GM23338 (cell line): ENCODE data around the gene UBE2G1. TPM values are rescaled to one million over a fixed set of nuclear protein-coding genes. Genes with fewer than 3 reads are reported as not detected.

ENCODE experiments used
- ATAC-seq: fragments of 200-7000 bp; cut with Tn5 transposase; 3 replicates; pipeline ENCODE4 v1.9.1; 2020
- DNase-seq: peaks from one replicate; pipeline ENCODE4 v3.0.0-alpha.2; 2015; ENCODE audit warnings: low spot score
- H2AFZ ChIP-seq: fragments of 200-600 bp; sonication (generic); 2 replicates; pipeline ENCODE4 v1.8.0; 2016; ENCODE audit warnings: antibody characterized with exemption, mild to moderate bottlenecking, moderate library complexity
- H3F3A ChIP-seq: fragments of 200-600 bp; sonication (generic); replicated peaks from 2 replicates; pipeline ENCODE4 v1.8.0; 2017; ENCODE audit warnings: antibody characterized with exemption, mixed run types, low read depth
- H3K27ac ChIP-seq: fragments of 200-600 bp; sonication (generic); 2 replicates; pipeline ENCODE4 v1.6.1; 2016; ENCODE audit warnings: low read depth
- H3K27me3 ChIP-seq: fragments of 200-600 bp; sonication (generic); 2 replicates; pipeline ENCODE4 v1.8.0; 2016; ENCODE audit warnings: mild to moderate bottlenecking, mixed run types, moderate library complexity; ENCODE audit not compliant: insufficient read depth
- H3K36me3 ChIP-seq: fragments of 200-600 bp; sonication (generic); 2 replicates; pipeline ENCODE4 v1.8.0; 2016; ENCODE audit warnings: mild to moderate bottlenecking; ENCODE audit not compliant: insufficient read depth
- H3K4me1 ChIP-seq: fragments of 200-600 bp; sonication (generic); 2 replicates; pipeline ENCODE4 v1.8.0; 2016; ENCODE audit warnings: mild to moderate bottlenecking, moderate library complexity; ENCODE audit not compliant: insufficient read depth
- H3K4me2 ChIP-seq: fragments of 200-600 bp; sonication (generic); 2 replicates; pipeline ENCODE4 v1.7.1; 2017; ENCODE audit warnings: mixed run types
- H3K4me3 ChIP-seq: fragments of 200-600 bp; sonication (generic); 2 replicates; pipeline ENCODE4 v1.6.1; 2016; ENCODE audit warnings: mixed run types
- H3K79me2 ChIP-seq: fragments of 200-600 bp; sonication (generic); replicated peaks from 2 replicates; pipeline ENCODE4 v1.8.0; 2017; ENCODE audit warnings: mild to moderate bottlenecking; ENCODE audit not compliant: insufficient read depth
- H3K9me2 ChIP-seq: fragments of 200-600 bp; sonication (generic); 2 replicates; pipeline ENCODE4 v1.8.0; 2017; ENCODE audit not compliant: insufficient read depth
- H4K20me1 ChIP-seq: fragments of 200-600 bp; sonication (generic); replicated peaks from 2 replicates; pipeline ENCODE4 v1.8.0; 2017; ENCODE audit warnings: mild to moderate bottlenecking; ENCODE audit not compliant: insufficient read depth
- H3K27ac Mint-ChIP-seq: 2 replicates; pipeline ENCODE4 v1.8.0; 2020; ENCODE audit warnings: inconsistent platforms, mild to moderate bottlenecking, moderate library complexity, mixed read lengths
- H3K27me3 Mint-ChIP-seq: 3 replicates; pipeline ENCODE4 v1.8.0; 2022; ENCODE audit warnings: low read depth, mild to moderate bottlenecking, moderate library complexity, mixed read lengths, inconsistent platforms; ENCODE audit not compliant: insufficient read depth, poor library complexity
- H3K36me3 Mint-ChIP-seq: 3 replicates; pipeline ENCODE4 v1.8.0; 2021; ENCODE audit warnings: low read depth, mild to moderate bottlenecking, inconsistent platforms, moderate library complexity, mixed read lengths
- H3K4me1 Mint-ChIP-seq: 3 replicates; pipeline ENCODE4 v1.8.0; 2020; ENCODE audit warnings: mild to moderate bottlenecking, inconsistent platforms, mixed read lengths
- H3K4me3 Mint-ChIP-seq: 3 replicates; pipeline ENCODE4 v1.8.0; 2021; ENCODE audit warnings: moderate library complexity, mild to moderate bottlenecking, inconsistent platforms, mixed read lengths
- H3K9me3 Mint-ChIP-seq: 3 replicates; pipeline ENCODE4 v1.8.0; 2020; ENCODE audit warnings: moderate library complexity, mild to moderate bottlenecking, inconsistent platforms, mixed read lengths
- CREB1 ChIP-seq: fragments of 250-450 bp; sonication (Bioruptor Pico); IDR thresholded peaks from 2 replicates; pipeline ENCODE4 v1.5.0; 2020; ENCODE audit warnings: low read depth, mild to moderate bottlenecking, moderate library complexity
- CTCF ChIP-seq, 2 experiments: fragments of 200-600 bp in 1 of 2; sonication (generic) in 1 of 2; conservative IDR thresholded peaks; 2 replicates each; pipeline versions ENCODE4 v1.5.1 to v1.6.1; 2016 to 2017; ENCODE audit warnings: antibody characterized with exemption in 2 of 2, low read depth in 2 of 2, mild to moderate bottlenecking in 2 of 2, moderate library complexity in 1 of 2
- EZH2phosphoT487 ChIP-seq: fragments of 200-600 bp; sonication (generic); IDR thresholded peaks from one replicate; pipeline ENCODE4 v1.8.1; 2018; ENCODE audit warnings: antibody characterized with exemption; ENCODE audit not compliant: unreplicated experiment
- NANOG ChIP-seq: IDR thresholded peaks from 2 replicates; pipeline ENCODE4 v1.6.1; 2016; ENCODE audit warnings: antibody characterized with exemption, borderline replicate concordance
- POLR2AphosphoS5 ChIP-seq: IDR thresholded peaks from 2 replicates; pipeline ENCODE4 v1.6.1; 2016; ENCODE audit warnings: antibody characterized with exemption, low read depth
- ZNF462 ChIP-seq: fragments of 250-450 bp; sonication (Bioruptor Pico); IDR thresholded peaks from 2 replicates; pipeline ENCODE4 v1.5.0; 2020; ENCODE audit warnings: mild to moderate bottlenecking, moderate library complexity
- polyA plus RNA-seq: library from polyadenylated mRNA; unstranded; fragments of >200 nt; fragmentation: Nextera tagmentation; extraction: Ambion mirVana; gene quantifications from 2 replicates; pipeline ENCODE4 v1.2.1, GENCODE V29; 2016
- total RNA-seq: library from RNA; depleted of rRNA; stranded (reverse); fragments of >200 nt; shearing (Covaris generic); gene quantifications from 2 replicates; pipeline ENCODE4 v1.2.3, GENCODE V29; 2014

The UBE2G1 gene
- total and polyA plus RNA-seq, 2 experiments from 2014 or later: 71.9 to 145 TPM

- TF ChIP-seq ZNF462 (CRISPR knock-in tag) (no peak), EZH2phosphoT487 (no peak), NANOG (no peak)
These were observed 31.5 kb downstream of the UBE2G1 start (continued) for GRCh38 chr17:4334776-4335584.

- no peak overlapping the region for H3K27ac Mint-ChIP-seq
- Histone ChIP-seq H3K4me1 (peaks cover 50% of the 10 kb centered on the region), H3K9me2 (no peaks in the 10 kb centered on the region), H2AFZ (no peak overlapping the region), H4K20me1 (peaks cover 96% of the 10 kb centered on the region), H3F3A (peaks cover 8% of the 10 kb centered on the region; the same call in 1 of the 2 replicates), H3K36me3 (no peaks in the 10 kb centered on the region), H3K4me3 (no peak overlapping the region), H3K79me2 (peaks cover 100% of the 10 kb centered on the region), H3K4me2 (0 out of 2 replicates have a peak overlapping the region, but pooled peaks have one; percentile 59), H3K27ac (no peak overlapping the region), H3K27me3 (no peaks in the 10 kb centered on the region)
- peaks cover 2% of the 10 kb centered on the region for H3K27me3 Mint-ChIP-seq
- no peak overlapping the region for H3K4me3 Mint-ChIP-seq
- DNase-seq (no peak), ATAC-seq (no peak)
- H3K9me3 Mint-ChIP-seq: no peaks in the 10 kb centered on the region
- H3K36me3 Mint-ChIP-seq: peaks cover 8% of the 10 kb centered on the region; the same call in 2 of the 3 replicates
- peaks cover 31% of the 10 kb centered on the region for H3K4me1 Mint-ChIP-seq
- TF ChIP-seq CREB1 (CRISPR knock-in tag) (no peak), CTCF (conservative IDR thresholded peaks at IDR 0.05; ENCODE audit: low read depth in 2 of 2) (no peak), POLR2AphosphoS5 (no peak), ZNF462 (CRISPR knock-in tag) (no peak), NANOG (no peak)
These were observed 32.1 kb downstream of the UBE2G1 start for GRCh38 chr17:4334332-4334731.
